ENCODE data around the gene TM4SF5. TPM values are rescaled to one million over a fixed set of nuclear protein-coding genes. Genes with fewer than 3 reads are reported as not detected.

TM4SF5 gene
- total and polyA plus RNA-seq, 2 of the 8 experiments (the other 6 are each of a cell fraction or from before 2014, with no cell fraction given), result not detected

DNA sequence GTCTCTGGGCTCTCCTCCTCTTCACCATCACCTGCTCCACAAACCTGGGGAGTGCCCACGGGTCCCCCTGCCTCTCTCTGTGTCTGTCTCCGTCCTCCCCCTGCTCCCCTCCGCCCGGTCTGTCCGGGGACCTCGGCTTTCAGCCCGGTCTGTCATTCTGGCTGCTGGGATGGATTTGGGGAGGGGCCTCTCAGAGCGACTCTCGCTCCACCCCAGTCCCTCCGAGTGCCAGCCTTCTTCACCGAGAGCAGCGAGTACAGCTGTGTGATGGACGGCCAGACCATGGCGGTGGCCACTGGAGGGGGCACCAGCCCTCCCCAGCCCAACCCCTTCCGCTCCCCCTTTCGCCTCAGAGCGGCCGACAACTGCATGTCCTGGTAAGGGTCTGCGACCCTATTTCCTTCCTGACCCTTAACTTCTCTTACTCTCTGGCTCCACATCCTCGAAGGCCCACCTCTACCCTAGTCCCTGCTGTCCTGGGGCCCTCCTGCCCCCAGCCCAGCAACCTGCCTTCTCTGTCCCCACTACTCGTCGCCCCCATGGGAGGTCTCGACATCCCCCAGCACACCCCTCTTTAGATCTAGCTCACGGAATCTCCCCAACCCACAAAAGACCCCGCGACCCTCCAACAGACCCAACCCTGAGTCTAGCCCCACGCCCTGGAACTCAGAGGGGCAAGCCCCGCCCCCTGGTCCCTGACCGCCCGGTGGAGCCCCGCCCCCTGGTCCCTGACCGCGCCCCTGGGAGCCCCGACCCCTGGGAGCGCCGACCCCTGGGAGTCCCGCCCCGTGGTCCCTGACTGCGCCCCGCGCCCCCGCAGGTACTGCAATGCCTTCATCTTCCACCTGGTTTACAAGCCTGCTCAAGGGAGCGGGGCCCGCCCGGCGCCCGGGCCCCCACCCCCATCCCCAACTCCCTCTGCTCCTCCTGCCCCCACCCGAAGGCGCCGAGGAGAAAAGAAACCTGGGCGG is 26.4 kb upstream of the TM4SF5 start (continued):
- TF ChIP-seq ATF2 (IDR thresholded peaks at IDR 0.05; ENCODE audit: low read length), result no peak
- peak in 1 of 2 experiments; percentile 35; a peak in 1 of 4 replicates for TF ChIP-seq HDAC2 (IDR thresholded peaks at IDR 0.05; ENCODE audit: borderline replicate concordance in 1 of 2, low read depth in 2 of 2, low read length in 2 of 2)
- TF ChIP-seq RAD21 (IDR thresholded peaks at IDR 0.05 in 1 of 2, conservative IDR thresholded peaks at IDR 0.05 in 1 of 2; ENCODE audit: low read depth in 2 of 2, low read length in 2 of 2), result peak in 1 of 2 experiments; percentile 40; a peak in 2 of 4 replicates
